WTC11 (cell line): ENCODE measurements around the gene CACNG1. TPM values are rescaled to one million over a fixed set of nuclear protein-coding genes. Genes with fewer than 3 reads are reported as not detected.
"Not testable (repeated sequence)": the region's sequence is repeated elsewhere in the genome, so short reads cannot be mapped to it uniquely, and the experiment has no call there.

ENCODE experiments used
- ATAC-seq: fragments of 200-7000 bp; cut with Tn5 transposase; 2 replicates; pipeline ENCODE4 v1.10.0; 2021; ENCODE audit warnings: mild to moderate bottlenecking, moderate library complexity
- CTCF ChIA-PET: fragments of 300-600 bp; sonication (Branson Sonifier 250); formaldehyde crosslinking; loops from one replicate; lab custom pipeline; 2021; ENCODE audit warnings: antibody characterized with exemption; lab: Charles Lee
- POLR2A ChIA-PET: fragments of 350-600 bp; sonication (Branson Sonifier 250); formaldehyde crosslinking; loops from one replicate; lab custom pipeline; 2021; ENCODE audit warnings: antibody characterized with exemption; lab: Charles Lee
- DNase-seq: peaks from one replicate; pipeline ENCODE4 v3.0.0; 2021; ENCODE audit warnings: low spot score
- H3K27ac Mint-ChIP-seq: 2 replicates; pipeline ENCODE4 v1.8.0; 2021; ENCODE audit warnings: mixed read lengths
- H3K27me3 Mint-ChIP-seq: 2 replicates; pipeline ENCODE4 v1.8.0; 2021; ENCODE audit warnings: low read depth, mild to moderate bottlenecking, moderate library complexity, mixed read lengths
- H3K36me3 Mint-ChIP-seq: 2 replicates; pipeline ENCODE4 v1.8.0; 2021; ENCODE audit warnings: mixed read lengths
- H3K4me1 Mint-ChIP-seq: 2 replicates; pipeline ENCODE4 v1.8.0; 2022; ENCODE audit warnings: mixed read lengths
- H3K4me3 Mint-ChIP-seq: 2 replicates; pipeline ENCODE4 v1.8.0; 2021; ENCODE audit warnings: mild to moderate bottlenecking, moderate library complexity, mixed read lengths
- H3K9me3 Mint-ChIP-seq: 2 replicates; pipeline ENCODE4 v1.8.0; 2021; ENCODE audit warnings: mixed read lengths
- ETV6 ChIP-seq: sonication (generic); formaldehyde crosslinking; IDR thresholded peaks from 2 replicates; pipeline ENCODE4 v1.8.1; 2022; ENCODE audit warnings: mild to moderate bottlenecking, missing genetic modification reagents
- JUN ChIP-seq: sonication (generic); formaldehyde crosslinking; IDR thresholded peaks from 2 replicates; pipeline ENCODE4 v1.8.0; 2023; ENCODE audit warnings: mild to moderate bottlenecking, missing genetic modification reagents
- KAT7 ChIP-seq: sonication (generic); formaldehyde crosslinking; IDR thresholded peaks from 2 replicates; pipeline ENCODE4 v1.8.1; 2023; ENCODE audit warnings: missing genetic modification reagents, mild to moderate bottlenecking, borderline replicate concordance
- total RNA-seq: library from RNA; stranded (reverse); gene quantifications from 3 replicates; pipeline ENCODE4 v1.2.3, GENCODE V29; 2021
- TF ChIP-seq, protein P1 (sequence below): sonication (generic); formaldehyde crosslinking; IDR thresholded peaks from 2 replicates; pipeline ENCODE4 v1.8.1; 2022; ENCODE audit warnings: missing genetic modification reagents, borderline replicate concordance
- TF ChIP-seq, protein P2 (sequence below): sonication (generic); formaldehyde crosslinking; IDR thresholded peaks from 2 replicates; pipeline ENCODE4 v1.8.0; 2023; ENCODE audit warnings: missing genetic modification reagents
- TF ChIP-seq, protein P3 (sequence below): sonication (generic); formaldehyde crosslinking; IDR thresholded peaks from 2 replicates; pipeline ENCODE4 v1.8.1; 2022; ENCODE audit warnings: mild to moderate bottlenecking, moderate library complexity, missing genetic modification reagents
- TF ChIP-seq, protein P4 (sequence below): sonication (generic); formaldehyde crosslinking; IDR thresholded peaks from 2 replicates; pipeline ENCODE4 v1.8.1; 2023; ENCODE audit warnings: mild to moderate bottlenecking, missing genetic modification reagents, borderline replicate concordance
- TF ChIP-seq, protein P5 (sequence below): fragments of 250-450 bp; sonication (Bioruptor Pico); IDR thresholded peaks from 2 replicates; pipeline ENCODE4 v1.9.0; 2021; ENCODE audit warnings: mild to moderate bottlenecking, borderline replicate concordance

The CACNG1 gene
- total RNA-seq, 1 experiment from 2014 or later = not detected

DNA sequence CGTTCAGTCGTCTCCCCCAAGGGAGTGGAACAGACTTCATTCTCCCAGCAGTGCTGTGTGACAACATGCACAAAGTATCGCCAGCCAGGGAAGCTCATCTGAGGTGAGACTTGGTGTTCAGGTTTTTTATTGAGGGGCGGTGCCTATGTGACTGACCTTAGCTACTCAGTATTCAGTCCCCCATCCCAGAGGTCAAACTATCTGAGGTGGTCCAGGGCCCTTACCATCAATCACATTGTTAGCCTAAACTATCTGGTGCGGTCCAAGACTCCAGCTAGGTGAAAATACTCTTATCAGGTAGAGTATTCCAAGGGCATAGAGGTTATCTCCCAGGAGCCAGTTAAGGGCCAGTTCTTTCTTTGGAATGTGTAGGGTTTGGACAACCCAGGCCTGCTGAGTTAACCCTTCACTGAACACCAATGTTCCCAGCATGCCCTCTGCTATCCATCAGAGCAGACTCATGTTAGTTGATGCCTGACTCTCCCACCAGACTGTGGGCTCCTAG, 5.4 kb upstream of the CACNG1 start (continued):
- TF ChIP-seq, protein P1, sequence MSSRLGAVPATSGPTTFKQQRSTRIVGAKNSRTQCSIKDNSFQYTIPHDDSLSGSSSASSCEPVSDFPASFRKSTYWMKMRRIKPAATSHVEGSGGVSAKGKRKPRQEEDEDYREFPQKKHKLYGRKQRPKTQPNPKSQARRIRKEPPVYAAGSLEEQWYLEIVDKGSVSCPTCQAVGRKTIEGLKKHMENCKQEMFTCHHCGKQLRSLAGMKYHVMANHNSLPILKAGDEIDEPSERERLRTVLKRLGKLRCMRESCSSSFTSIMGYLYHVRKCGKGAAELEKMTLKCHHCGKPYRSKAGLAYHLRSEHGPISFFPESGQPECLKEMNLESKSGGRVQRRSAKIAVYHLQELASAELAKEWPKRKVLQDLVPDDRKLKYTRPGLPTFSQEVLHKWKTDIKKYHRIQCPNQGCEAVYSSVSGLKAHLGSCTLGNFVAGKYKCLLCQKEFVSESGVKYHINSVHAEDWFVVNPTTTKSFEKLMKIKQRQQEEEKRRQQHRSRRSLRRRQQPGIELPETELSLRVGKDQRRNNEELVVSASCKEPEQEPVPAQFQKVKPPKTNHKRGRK (CRISPR knock-in tag) = no peak
- TF ChIP-seq, all 79 proteins: peak for 0

DNA sequence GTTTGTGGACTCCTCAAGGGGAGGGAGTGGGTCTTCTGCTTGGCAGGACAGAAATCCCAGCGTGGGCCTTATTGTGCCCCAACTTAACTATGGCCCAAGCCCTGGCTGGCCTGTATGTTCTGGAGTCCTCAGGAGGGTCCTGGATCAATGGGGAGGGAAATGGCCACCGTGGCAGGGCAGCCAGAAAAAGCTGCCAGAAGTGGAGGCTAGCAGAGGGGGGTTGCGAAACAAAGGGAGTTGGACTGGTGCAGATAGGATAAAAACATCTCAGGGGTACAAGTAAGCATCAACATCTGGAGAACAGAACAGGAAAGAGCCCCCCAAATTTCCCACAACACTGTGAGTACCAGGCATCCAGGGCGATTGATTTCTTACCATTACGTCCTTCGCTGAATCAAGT, 3.7 kb upstream of the CACNG1 start:
- no peak for TF ChIP-seq KAT7 (CRISPR knock-in tag)
- TF ChIP-seq ETV6 (CRISPR knock-in tag) = no peak
- no peak for TF ChIP-seq JUN
- TF ChIP-seq, protein P2, sequence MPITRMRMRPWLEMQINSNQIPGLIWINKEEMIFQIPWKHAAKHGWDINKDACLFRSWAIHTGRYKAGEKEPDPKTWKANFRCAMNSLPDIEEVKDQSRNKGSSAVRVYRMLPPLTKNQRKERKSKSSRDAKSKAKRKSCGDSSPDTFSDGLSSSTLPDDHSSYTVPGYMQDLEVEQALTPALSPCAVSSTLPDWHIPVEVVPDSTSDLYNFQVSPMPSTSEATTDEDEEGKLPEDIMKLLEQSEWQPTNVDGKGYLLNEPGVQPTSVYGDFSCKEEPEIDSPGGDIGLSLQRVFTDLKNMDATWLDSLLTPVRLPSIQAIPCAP (CRISPR knock-in tag) = no peak
- TF ChIP-seq, protein P3, sequence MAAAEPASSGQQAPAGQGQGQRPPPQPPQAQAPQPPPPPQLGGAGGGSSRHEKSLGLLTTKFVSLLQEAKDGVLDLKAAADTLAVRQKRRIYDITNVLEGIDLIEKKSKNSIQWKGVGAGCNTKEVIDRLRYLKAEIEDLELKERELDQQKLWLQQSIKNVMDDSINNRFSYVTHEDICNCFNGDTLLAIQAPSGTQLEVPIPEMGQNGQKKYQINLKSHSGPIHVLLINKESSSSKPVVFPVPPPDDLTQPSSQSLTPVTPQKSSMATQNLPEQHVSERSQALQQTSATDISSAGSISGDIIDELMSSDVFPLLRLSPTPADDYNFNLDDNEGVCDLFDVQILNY (CRISPR knock-in tag) = no peak
- TF ChIP-seq, protein P1 (CRISPR knock-in tag) = no peak
- TF ChIP-seq, protein P4, sequence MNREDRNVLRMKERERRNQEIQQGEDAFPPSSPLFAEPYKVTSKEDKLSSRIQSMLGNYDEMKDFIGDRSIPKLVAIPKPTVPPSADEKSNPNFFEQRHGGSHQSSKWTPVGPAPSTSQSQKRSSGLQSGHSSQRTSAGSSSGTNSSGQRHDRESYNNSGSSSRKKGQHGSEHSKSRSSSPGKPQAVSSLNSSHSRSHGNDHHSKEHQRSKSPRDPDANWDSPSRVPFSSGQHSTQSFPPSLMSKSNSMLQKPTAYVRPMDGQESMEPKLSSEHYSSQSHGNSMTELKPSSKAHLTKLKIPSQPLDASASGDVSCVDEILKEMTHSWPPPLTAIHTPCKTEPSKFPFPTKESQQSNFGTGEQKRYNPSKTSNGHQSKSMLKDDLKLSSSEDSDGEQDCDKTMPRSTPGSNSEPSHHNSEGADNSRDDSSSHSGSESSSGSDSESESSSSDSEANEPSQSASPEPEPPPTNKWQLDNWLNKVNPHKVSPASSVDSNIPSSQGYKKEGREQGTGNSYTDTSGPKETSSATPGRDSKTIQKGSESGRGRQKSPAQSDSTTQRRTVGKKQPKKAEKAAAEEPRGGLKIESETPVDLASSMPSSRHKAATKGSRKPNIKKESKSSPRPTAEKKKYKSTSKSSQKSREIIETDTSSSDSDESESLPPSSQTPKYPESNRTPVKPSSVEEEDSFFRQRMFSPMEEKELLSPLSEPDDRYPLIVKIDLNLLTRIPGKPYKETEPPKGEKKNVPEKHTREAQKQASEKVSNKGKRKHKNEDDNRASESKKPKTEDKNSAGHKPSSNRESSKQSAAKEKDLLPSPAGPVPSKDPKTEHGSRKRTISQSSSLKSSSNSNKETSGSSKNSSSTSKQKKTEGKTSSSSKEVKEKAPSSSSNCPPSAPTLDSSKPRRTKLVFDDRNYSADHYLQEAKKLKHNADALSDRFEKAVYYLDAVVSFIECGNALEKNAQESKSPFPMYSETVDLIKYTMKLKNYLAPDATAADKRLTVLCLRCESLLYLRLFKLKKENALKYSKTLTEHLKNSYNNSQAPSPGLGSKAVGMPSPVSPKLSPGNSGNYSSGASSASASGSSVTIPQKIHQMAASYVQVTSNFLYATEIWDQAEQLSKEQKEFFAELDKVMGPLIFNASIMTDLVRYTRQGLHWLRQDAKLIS = no peak
- TF ChIP-seq, protein P5, sequence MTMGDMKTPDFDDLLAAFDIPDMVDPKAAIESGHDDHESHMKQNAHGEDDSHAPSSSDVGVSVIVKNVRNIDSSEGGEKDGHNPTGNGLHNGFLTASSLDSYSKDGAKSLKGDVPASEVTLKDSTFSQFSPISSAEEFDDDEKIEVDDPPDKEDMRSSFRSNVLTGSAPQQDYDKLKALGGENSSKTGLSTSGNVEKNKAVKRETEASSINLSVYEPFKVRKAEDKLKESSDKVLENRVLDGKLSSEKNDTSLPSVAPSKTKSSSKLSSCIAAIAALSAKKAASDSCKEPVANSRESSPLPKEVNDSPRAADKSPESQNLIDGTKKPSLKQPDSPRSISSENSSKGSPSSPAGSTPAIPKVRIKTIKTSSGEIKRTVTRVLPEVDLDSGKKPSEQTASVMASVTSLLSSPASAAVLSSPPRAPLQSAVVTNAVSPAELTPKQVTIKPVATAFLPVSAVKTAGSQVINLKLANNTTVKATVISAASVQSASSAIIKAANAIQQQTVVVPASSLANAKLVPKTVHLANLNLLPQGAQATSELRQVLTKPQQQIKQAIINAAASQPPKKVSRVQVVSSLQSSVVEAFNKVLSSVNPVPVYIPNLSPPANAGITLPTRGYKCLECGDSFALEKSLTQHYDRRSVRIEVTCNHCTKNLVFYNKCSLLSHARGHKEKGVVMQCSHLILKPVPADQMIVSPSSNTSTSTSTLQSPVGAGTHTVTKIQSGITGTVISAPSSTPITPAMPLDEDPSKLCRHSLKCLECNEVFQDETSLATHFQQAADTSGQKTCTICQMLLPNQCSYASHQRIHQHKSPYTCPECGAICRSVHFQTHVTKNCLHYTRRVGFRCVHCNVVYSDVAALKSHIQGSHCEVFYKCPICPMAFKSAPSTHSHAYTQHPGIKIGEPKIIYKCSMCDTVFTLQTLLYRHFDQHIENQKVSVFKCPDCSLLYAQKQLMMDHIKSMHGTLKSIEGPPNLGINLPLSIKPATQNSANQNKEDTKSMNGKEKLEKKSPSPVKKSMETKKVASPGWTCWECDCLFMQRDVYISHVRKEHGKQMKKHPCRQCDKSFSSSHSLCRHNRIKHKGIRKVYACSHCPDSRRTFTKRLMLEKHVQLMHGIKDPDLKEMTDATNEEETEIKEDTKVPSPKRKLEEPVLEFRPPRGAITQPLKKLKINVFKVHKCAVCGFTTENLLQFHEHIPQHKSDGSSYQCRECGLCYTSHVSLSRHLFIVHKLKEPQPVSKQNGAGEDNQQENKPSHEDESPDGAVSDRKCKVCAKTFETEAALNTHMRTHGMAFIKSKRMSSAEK (CRISPR knock-in tag) = no peak
- ChIA-PET POLR2A (no interaction called here), CTCF (interaction anchor here (1.5 kb wide), 1 partner anchor 24 kb away, joined by 6 read pairs; no protein-coding TSS in a partner anchor)
- ATAC-seq = no peak
- H3K27me3 Mint-ChIP-seq = no peaks in the 10 kb centered on the region; the same call in 1 of the 2 replicates
- H3K4me1 Mint-ChIP-seq = no peaks in the 10 kb centered on the region; the same call in 1 of the 2 replicates
- DNase-seq = no peak
- peaks cover 17% of the 10 kb centered on the region for H3K9me3 Mint-ChIP-seq
- no peak overlapping the region for H3K27ac Mint-ChIP-seq
- no peak overlapping the region for H3K4me3 Mint-ChIP-seq
- no peaks in the 10 kb centered on the region for H3K36me3 Mint-ChIP-seq

DNA sequence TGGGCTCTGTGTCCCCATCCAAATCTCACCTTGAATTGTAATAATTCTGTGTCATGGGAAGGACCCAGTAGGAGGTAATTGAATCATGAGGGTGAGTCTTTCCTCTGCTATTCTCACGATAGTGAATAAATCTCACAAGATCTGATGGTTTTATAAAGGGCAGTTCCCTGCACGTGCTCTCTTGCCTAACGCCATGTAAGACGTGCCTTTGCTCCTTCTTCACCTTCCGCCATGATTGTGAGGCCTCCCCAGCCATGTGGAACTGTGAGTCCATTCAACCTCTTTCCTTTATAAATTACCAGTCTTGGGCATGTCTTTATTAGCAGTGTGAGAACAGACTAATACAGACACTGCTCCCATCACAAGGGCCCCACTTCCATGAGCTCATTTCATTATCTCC, 3.2 kb upstream of the CACNG1 start:
- H3K27ac Mint-ChIP-seq, H3K4me1 Mint-ChIP-seq, H3K27me3 Mint-ChIP-seq, DNase-seq, H3K36me3 Mint-ChIP-seq, ATAC-seq, POLR2A ChIA-PET, H3K4me3 Mint-ChIP-seq: not testable (repeated sequence)
- peaks cover 14% of the 10 kb centered on the region for H3K9me3 Mint-ChIP-seq
- CTCF ChIA-PET = interaction anchor here (1.5 kb wide), 1 partner anchor 25 kb away, joined by 6 read pairs; no protein-coding TSS in a partner anchor
